HG03521 (cell line): ENCODE data around the gene AURKB.
"Not testable (repeated sequence)": the region's sequence is repeated elsewhere in the genome, so short reads cannot be mapped to it uniquely, and the experiment has no call there.

Experiments
- ATAC-seq: cut with Tn5 transposase; IDR thresholded peaks from one replicate; pipeline ENCODE4 v1.9.1; 2021; ENCODE audit warnings: mild to moderate bottlenecking, moderate library complexity; ENCODE audit not compliant: unreplicated experiment

Gene AURKB

GRCh38 chr17:8209907-8210760, at the start of gene AURKB:
AURKB (minus strand) TSS chr17:8210575; CDS start chr17:8210224, 351 bp downstream.
- ATAC-seq, result peak; percentile 83

- no peak for ATAC-seq
Measured at GRCh38 chr17:8257801-8258200, 47.4 kb upstream of the AURKB start.

GRCh38 chr17:8256691-8257090, 46.3 kb upstream of the AURKB start:
- ATAC-seq, result no peak

- no peak for ATAC-seq
Measured at GRCh38 chr17:8256291-8256690, 45.9 kb upstream of the AURKB start.

- no peak for ATAC-seq
Measured at GRCh38 chr17:8255499-8255898, 45.1 kb upstream of the AURKB start.

GRCh38 chr17:8254881-8255280, 44.5 kb upstream of the AURKB start:
- ATAC-seq, result no peak

GRCh38 chr17:8253801-8254200, 43.4 kb upstream of the AURKB start:
- ATAC-seq, result no peak

GRCh38 chr17:8251411-8251810, 41.0 kb upstream of the AURKB start:
- not testable (repeated sequence) for ATAC-seq

GRCh38 chr17:8249621-8250500, 39.5 kb upstream of the AURKB start:
- no peak for ATAC-seq

GRCh38 chr17:8248751-8249607, 38.6 kb upstream of the AURKB start, which contains the start of gene PFAS:
PFAS (plus strand) TSS chr17:8249289; CDS start chr17:8253938, 4,649 bp downstream.
- peak; percentile 63 for ATAC-seq

- ATAC-seq, result no peak
Measured at GRCh38 chr17:8244768-8245167, 34.4 kb upstream of the AURKB start.

GRCh38 chr17:8243827-8244226, 33.5 kb upstream of the AURKB start:
- ATAC-seq, result no peak

GRCh38 chr17:8237886-8238285, 27.5 kb upstream of the AURKB start:
- no peak for ATAC-seq

- no peak for ATAC-seq
Measured at GRCh38 chr17:8237175-8237574, 26.8 kb upstream of the AURKB start.

- ATAC-seq, result no peak
Measured at GRCh38 chr17:8235676-8236075, 25.3 kb upstream of the AURKB start.

GRCh38 chr17:8234361-8235270, 24.2 kb upstream of the AURKB start:
- no peak for ATAC-seq

- ATAC-seq, result no peak
Measured at GRCh38 chr17:8231701-8232100, 21.3 kb upstream of the AURKB start.

- no peak for ATAC-seq
Measured at GRCh38 chr17:8227238-8227581, 16.8 kb upstream of the AURKB start.

GRCh38 chr17:8226536-8227237, 16.3 kb upstream of the AURKB start:
- ATAC-seq, result no peak
